Measurements from ENCODE around the gene CLEC2A.

Gene CLEC2A

DNA sequence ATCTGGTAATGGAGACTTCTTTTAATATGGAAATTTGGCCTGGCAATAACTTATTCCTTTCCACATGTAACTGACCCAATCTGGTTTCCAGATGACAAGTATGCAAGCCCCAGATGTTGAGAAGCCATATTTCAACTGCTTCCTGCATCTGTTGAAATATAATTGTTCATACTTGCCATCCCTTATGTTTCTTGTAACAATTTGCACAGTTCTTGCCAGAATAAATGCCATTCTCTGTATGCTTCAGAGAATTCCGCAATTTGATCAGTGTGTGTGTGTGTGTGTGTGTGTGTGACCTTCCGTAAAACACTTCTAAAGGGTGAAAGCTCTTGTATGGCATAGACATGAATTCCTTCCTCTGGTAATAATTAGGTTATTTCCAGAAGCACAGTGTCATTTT is 1.8 kb upstream of the CLEC2A start:
- no peak for DNase-seq (ENCODE audit: low read depth, low spot score)

DNA sequence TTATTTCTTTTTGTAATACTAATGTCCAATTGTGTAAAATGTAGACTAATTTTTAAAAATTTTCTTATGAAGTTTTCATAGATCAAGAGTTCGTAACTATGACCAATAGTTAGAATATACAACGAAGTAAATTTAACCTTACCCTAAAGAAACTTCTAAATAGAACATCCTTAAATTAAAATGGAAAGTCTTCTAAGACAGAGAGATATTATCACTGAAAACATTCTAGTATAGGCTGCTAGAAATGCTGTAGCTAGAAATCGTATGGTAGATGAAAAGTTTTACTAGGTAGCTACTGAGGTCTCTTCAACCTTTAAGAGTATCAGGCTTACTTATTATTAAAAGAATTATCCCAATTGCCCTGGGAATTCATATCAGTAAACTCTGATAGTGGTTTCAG is 925 bp downstream of the CLEC2A start:
- DNase-seq (ENCODE audit: low read depth, low spot score): no peak

DNA sequence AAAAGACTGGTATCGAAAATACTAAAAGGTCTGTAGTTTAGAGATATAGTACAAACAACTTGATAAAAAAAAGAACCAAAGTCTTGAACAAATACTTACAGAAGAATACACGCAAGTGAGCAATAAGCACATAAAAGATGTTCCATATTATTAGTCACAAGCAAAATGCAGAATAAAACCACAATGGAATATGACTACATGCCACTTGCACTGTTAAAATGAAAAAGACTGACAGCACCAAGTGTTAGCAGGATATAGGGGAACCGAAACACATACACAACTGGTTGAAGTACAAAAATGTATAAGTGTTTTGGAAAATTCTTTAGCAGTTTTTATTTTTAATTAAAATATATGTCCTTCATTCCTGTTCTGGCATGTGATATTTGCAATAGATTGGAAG is 3.6 kb downstream of the CLEC2A start:
- DNase-seq (ENCODE audit: low read depth, low spot score): no peak

DNA sequence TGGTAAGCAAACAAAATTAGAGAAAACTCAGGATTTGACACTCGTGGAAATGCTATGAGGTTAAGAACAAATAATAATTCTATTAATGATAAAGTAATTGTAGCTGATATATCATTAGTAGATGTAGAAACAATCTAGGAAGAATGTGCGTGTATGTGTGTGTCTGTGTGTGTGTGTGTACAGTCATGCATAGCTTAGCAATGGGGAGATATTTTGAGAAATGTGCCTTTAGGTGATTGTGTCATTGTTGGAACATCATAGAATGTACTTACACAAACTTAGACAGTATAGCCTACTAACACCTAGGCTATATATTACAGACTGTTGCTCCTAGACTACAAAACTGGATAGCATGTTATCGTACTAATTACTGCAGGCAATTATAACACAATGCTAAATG is 5.3 kb downstream of the CLEC2A start:
- no peak for DNase-seq (ENCODE audit: low read depth, low spot score)

DNA sequence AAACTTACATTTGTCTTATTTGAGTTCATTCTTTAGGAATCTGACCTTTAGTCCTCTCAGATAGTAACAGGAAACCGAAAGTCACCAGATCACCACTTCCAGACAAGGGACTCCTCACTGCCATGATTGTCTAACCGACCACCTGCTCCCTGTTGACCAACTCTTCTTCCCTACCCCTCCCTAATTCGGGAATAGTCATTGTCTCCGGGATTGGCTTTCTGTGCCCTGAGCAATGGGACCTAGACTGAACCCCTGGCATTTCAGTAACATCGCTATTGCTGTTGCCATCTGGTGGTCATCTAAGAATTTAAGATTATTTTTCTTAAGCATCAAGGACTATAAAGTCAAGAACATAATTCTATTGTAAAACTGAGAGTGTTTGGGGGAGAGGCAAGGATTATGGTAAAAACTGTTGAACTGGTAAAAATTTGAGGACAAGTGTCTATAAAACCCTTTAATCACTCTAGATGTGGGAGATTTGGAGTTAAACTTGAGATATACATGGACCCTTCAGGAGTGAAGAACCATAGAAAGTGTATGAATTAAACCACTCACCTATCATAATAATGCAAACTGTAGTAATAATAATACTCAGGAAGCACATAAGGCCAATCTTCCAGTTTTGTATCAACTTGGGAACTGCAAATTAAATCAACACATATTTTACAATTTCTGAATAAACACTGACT is 6.3 kb downstream of the CLEC2A start:
- DNase-seq (ENCODE audit: low read depth, low spot score): no peak

DNA sequence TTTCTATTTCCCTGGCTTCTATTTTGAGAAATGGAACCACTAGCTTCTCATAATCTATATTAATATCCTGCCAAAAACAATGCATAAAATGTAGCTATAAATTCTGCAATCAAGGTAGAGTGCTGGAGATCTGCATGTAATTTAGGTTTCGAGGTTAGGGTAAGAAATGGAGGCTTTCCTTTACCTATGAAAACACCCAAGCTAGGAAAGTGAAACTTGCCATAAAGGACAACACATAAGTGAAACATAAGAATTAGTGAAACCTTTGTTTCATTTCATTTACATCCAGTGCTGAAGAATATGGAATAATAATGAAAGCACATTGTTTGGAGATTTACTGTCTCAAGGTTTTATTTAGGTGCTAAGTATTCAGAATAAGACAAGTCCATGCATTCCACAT is 9.7 kb downstream of the CLEC2A start:
- no peak for DNase-seq (ENCODE audit: low read depth, low spot score)

DNA sequence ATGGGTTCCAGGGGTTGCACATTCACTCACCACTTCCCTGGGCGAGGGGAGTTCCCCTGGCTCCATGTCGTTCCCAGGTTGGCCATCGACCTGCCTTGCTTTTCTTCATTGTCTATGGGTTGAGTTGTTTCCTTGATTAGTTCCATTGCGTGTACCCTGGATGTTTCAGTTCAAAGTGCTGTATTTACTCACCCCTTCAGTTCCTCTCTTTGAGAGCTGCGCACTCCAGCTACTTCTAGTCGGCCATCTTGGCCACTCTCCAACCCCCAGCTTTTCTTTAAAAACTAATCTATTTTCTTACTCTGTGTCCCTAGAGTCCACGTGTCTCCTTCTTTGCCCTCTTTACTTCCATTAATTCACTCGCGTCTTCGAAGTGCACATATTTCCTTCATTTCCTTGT is 11.7 kb downstream of the CLEC2A start:
- DNase-seq (ENCODE audit: low read depth, low spot score): no peak

DNA sequence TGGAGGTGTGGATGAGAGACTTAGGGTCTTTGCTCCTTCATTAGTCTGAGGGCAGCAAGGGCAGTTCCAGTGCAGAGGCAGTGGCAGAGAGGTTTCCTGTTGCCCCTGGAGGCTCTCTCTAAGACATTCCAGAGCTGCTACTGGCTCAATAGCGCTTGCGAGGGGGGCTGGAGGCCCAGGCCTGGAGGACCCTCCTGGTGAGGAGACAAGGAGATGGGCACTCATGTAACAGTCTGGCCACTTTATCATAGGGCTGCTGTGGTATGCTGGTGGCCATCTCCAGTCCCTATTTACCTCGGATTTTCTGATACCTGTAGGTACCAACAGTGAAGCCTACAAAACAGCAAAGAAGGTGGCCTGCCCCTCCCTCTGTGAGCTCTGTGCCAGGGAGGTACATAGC is 12.7 kb downstream of the CLEC2A start:
- DNase-seq (ENCODE audit: low read depth, low spot score): no peak

DNA sequence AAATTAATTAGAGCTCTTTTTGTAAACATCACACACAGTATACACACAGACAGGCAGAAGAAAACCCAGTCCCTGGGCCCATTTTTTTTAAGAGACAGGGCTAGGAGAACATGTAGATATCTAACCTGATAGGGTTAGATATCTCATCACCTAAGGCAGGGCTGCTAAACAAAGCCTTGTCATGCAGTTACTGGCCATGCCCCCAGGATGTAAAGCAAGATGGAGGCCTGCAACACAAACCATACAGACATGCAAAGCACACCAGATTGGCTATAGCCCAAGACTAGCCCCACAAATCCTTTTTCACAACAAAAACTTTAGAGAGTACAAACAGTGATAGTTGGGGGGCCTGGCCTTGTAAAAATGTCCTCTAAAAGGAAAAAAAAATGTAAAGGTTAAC is 20.5 kb downstream of the CLEC2A start:
- DNase-seq (ENCODE audit: low read depth, low spot score): no peak

DNA sequence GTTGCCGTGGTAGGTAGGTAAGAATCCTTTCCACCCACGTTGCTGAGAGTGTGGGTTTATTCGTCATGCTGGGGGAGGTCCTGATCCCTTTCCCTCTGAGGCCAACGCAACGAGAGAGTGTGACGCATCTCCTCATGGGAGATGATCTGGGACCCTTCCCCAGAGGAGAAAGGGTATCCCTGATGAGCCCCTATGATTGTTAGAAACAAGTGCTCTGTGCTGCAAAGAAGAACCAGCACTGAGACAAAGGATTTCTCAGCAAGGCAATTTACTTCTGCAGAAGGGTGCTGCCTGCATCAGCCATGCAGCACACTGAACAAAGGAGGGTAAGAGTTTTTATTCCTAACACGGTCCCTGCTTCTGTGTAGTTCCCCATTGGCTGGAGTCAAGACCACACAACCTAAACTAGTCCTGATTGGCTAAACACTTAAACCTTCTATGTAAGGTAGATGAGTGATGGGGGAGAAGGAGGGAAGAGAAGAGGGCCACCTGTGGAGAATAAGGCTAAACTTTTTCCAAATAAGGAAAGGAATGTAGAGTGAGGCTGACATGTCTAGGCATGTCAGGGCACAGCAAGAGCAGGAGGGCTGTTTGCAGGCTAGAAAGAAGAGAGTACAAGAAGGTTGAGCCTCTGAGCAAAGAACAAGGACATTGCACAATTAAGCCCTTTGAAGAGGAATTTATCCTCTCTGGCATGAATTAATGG is 21.3 kb downstream of the CLEC2A start:
- no peak for DNase-seq (ENCODE audit: low read depth, low spot score)

DNA sequence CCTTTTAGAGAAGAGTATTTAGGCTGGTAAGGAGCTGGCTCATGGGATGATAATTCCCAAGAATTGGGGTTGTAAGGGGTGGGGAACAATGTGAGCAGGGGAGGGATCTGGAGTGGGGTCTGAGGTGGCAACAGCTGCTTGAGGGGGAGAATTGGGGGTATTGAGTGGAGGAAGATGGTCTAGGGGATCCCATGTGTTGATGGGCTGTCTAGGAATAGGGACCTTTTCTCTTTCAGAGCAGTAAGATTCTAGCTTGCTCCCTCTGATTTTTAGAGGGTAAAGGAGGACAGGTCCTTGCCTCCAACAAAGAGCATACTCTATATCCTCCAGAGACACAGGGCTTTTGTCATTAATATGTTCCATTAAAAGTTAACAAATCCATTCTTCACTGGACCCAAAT is 22.4 kb downstream of the CLEC2A start:
- DNase-seq (ENCODE audit: low read depth, low spot score): no peak

DNA sequence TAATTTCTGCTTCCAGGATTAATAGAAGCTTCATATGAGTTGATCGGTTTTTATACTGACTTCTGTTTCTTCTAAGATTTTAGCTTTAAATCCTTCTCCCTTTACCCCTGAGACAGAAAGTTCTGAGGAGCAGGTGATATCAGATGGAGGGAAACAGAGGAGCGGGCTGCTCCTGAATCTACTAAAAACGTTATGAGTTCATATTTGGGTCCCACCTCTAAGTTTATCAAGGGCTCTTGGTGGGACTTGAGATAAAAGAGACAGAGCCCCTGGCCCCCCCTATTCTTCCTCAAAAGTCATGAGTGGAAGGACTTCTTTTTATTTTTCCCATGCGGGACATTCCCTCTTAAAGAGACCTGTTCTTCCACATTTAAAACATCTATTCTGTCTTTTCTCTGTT is 23.8 kb downstream of the CLEC2A start:
- DNase-seq (ENCODE audit: low read depth, low spot score): no peak

DNA sequence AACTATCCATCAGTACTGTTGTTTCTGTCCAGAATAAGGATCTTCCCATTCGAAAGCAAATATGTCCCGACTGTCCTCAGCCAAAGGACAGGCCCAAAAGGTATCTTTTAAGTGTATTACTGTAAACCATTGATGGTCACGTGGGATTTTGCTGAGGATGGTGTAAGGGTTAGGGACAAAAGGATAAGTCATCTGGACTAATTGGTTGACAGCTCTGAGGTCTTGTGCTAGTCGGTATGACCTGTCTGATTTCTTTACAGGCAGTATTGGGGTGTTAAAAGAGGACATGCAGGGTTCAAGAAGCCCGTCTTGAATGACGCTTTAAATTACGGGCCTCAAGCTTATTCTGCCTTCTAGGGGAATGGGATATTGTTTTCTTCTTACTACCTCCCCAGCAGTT is 24.4 kb downstream of the CLEC2A start:
- no peak for DNase-seq (ENCODE audit: low read depth, low spot score)

DNA sequence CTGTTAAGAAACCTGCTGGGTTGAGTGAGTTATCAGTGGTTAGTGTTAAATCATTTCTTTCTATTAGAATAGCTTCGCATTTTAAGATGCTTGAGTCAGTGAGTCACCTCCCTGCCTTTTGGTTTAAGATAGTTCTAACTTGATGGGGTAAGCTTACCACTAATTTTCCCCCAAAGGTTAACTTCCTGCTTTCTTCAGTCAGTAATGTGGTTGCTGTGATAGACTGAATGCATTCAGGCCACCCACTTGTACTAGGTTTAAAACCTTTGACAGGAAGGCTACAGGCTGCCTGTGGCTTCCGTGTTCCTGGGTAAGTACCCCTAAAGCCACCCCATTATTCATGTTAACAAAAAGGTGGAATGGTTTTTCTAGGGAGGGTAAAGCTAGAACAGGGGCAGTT is 25.3 kb downstream of the CLEC2A start:
- DNase-seq (ENCODE audit: low read depth, low spot score): no peak

DNA sequence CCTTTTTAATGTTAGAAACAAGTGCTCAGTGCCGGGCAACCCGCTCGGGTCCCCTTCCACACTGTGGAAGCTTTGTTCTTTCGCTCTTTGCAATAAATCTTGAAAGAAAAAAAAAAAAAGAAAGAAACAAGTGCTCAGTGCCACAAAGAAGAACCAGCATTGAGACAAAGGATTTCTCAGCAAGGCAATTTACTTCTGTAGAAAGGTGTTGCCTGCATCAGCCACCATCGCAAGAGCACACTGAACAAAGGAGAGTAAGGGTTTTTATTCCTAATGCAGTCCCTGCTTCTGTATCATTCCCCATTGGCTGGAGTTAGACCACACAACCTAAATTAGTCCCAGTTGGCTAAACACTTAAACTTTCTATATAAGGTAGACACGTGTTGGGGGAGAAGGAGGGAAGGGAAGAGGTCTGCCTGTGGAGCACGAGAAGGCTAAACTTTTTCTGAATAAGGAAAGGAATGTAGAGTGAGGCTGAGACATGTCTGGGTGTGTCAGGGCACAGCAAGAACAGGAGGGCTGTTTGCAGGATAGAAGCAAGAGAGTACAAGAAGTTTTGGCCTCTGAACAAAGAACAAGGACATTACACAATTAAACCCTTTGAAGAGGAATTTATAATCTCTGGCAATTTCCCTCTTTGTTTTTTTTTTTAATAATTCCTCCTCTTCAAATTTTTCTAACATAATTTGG is 29.5 kb downstream of the CLEC2A start:
- DNase-seq (ENCODE audit: low read depth, low spot score): no peak

DNA sequence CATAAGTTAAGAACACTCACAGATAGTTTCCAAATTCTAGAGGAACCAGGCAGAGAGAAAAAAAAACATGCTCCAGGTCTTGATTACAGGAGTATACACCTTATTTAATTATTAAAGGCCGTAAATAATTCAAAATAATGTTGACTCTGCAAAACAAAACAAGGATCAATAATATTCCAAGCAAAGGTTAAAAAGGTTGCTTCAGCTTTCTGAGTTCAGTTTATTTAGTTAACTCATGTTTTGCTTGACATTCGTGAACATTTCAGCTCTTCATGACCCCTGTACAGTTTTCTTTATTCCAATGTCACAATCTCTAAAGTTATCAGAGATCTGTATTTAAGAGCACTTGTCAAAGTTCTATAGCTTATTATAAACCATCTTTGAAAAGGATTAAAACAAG is 31.2 kb downstream of the CLEC2A start:
- DNase-seq (ENCODE audit: low read depth, low spot score): no peak

DNA sequence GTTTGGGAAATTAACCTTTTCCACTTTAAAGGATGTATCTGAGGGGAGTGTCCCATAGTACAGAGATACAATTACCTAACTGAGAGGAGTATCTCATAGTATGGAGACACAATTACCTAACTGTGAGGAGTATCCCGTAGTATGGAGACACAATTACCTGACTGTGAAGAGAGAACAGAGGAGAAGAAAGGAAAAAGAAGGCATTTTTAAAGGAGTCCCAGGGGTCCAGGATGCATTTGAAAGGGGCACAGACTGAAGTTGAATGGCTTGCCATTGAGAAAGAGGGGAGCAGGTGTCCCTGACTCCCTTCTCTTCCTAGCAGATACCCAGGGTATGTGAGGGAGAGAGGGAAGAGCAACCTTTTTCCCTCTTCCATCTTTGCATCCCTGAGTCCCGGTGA is 33.0 kb downstream of the CLEC2A start:
- no peak for DNase-seq (ENCODE audit: low read depth, low spot score)

DNA sequence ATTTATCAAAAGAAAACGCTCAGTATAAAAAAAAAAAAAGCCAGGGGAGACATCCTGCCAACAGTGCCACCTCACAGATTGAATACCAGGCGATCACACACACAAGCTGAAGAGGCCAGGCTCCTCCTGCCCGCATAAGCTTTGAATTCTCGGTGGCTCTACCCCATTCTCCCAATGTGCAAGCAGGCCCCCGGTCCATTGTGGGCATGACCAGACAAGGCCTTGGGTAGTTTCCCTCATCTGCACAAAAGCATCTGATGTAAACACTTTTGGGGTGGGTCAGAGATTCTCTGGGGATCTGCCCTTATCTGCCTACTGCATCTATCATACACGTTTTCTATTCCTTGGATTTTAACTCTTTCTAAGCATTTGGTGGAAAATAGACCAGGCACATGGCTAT is 34.6 kb downstream of the CLEC2A start:
- DNase-seq (ENCODE audit: low read depth, low spot score): no peak

DNA sequence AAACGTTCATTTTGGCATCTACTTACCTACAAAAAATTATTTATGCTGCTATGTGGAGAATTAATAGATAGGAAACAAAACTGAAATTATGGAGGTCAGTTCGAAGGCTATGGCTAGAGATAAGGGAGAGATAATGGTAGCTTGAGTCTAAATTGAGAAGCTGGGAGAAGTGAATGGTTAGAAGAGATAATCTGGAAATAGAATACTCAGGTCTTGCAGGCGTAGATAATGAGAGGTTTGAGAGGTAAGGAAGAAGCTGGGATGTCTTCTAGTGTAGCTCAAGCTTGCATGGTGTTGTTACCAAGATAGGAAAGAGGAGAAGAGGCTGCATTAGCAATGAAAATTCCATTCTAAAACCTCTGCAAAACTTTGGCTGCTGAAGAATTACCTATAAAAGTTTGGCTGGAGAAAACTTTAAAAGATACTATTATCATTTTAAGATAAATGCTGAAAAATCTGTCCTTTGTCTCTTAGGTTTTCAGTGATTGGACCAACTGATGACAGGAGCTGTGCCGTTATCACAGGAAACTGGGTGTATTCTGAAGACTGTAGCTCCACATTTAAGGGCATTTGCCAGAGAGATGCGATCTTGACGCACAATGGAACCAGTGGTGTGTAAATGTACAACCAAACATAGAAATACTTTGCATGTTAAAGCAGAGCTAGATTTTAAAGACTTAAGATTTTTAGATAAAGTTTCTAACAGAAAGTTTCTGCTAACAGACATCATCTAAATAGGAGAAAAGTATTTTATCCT is 36.8 kb downstream of the CLEC2A start:
- no peak for DNase-seq (ENCODE audit: low read depth, low spot score)

DNA sequence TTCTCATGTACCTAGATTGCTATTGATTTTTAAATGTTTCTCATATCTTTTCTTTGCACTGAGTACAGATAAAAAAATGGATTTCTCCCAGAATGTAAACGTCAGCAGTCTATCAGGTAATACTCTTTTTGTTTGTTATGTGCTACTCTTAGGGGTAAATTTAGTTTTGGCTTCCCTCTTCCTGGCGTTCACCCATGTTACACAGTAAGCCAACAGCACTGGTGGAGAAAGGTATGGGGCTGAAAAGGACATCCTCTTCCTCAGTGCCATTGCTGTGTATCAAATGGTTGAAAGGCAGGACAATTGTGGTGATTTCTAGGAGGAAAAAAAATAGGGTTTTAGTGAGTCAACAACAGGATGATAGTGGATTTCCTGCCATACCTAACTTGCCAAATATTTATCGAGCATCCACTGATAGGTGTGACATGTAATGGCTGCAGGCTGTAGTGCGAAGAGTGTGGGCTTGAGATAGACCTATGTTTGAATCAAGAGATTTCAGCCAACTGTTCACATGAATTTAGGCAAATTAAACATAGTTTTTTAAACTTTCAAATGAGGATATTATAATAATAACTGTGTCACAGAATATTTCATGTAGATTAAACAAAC is 43.4 kb downstream of the CLEC2A start:
- DNase-seq (ENCODE audit: low read depth, low spot score): no peak

DNA sequence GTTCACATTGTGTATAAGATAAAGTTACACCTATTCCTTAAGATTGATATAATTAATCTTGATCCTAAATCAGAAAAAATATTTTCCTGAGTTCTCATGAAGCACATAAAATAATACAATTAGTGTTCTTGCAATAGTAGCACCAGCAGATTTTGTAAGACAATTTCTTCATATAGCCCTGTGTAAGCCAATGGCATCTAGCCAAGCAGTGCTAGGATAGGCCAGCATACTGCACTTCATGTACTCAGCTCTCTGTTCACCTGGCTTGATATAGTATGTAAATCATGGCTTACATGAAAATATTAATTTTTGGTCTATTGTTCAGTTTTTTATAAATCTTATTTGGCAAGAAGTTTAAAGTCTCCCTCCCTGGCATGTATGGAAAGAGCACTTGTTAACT is 49.0 kb downstream of the CLEC2A start:
- no peak for DNase-seq (ENCODE audit: low read depth, low spot score)

DNA sequence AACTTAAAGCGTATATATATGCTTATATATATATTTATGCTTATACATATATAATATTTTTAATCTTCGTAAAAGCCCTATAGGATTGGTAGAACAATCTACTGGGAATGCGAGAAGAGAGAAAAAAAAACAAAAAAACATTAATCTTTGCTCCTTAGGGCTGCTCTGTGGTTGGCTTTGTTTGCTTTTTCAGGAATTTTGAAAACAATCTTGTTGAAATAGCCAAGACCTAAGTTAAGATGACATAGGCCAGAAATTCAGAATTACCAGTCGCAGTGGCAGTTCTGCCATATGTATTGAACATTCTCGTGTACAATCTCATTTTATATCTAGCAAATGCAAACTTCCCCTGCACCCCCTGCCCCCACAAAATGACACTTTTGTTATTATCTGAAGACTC is 50.2 kb downstream of the CLEC2A start:
- peak; percentile 12 for DNase-seq (ENCODE audit: low read depth, low spot score)

Measured in brain pericyte (primary cell).